Activated naive CD8-positive, alpha-beta T cell treated with anti-CD3 and anti-CD28 coated beads, Interleukin-2, amount 50 U/mL, for 16 hours (primary cell): ENCODE results near the gene TEFM.
"Not testable (repeated sequence)": the region's sequence is repeated elsewhere in the genome, so short reads cannot be mapped to it uniquely, and the experiment has no call there.

Experiments used
- DNase-seq: peaks from one replicate; pipeline ENCODE4 v3.0.0-alpha.2; 2020; ENCODE audit warnings: low read depth, low spot score

The TEFM gene

DNA sequence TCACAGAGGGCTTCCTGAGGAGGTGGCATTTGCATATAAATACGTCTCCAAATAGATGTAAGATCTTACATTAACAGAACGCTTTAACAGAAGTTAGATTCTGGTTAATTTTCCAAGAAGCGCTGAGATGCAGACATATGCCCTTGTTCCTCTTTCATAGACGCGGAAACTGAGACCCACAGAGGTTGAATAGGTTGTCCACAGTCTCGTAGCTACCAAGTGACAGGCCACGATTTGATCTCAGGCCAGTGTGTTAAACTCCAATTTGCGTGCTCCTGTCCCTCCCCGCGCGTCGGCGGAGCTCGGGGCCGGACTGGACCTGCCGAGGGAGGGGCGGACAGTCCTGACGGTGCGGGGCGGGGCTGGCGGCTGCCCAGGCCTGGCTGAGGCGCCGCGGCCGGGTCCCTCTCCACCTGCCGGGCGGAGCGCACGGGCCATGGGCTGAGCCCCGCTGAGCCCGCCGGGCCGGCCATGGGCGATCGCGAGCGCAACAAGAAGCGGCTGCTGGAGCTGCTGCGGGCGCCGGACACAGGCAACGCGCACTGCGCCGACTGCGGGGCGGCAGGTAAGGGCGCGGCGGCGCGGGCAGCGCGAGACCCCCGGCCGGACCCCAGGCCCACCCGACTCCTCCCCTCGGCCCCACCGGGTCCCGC, 15.6 kb upstream of the TEFM start, which contains the start of gene ADAP2:
ADAP2 (plus strand) TSS at position 402 of the 653 bp plus-strand sequence; CDS start at position 472, 70 bp downstream.
- DNase-seq: no peak

GRCh38 chr17:30920683-30921543, 14.9 kb upstream of the TEFM start:
- DNase-seq: no peak

GRCh38 chr17:30920282-30920681, 14.2 kb upstream of the TEFM start:
- no peak for DNase-seq

- no peak for DNase-seq
Observed at GRCh38 chr17:30917050-30917449, 11.0 kb upstream of the TEFM start.

DNA sequence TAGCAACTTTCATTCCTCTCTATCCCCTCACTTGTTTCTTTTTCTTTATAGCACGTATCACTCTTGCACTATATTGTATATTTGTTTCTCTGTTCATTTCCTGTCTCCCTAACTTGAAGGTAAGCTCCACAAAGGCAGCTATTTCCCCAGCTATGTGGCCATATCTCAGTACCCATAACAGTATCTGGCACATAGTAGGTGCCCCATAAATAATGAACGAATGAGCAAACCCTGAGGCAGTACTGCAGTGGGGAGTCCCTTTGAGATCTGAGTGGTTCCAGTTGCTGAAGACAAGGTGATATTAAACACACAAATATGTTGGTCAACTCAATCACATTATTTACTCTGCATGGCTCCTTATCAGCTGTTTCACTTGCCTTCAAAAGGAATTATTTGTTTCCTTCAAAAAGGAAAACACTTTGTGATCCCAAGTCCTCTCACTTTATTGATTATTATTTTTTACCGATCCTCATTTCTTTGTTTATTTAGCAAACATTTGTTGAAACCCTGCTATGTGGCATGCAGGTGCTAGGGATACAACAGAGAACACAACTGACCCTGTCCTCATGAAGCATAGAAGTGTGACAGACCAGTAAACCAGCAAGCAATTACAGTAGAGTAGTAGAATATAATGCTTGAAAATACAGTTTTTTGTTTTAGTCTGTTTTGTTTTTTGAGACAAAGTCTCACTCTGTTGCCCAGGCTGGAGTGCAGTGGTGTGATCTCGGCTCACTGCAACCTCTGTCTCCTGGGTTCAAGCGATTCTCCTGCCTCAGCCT, 10.0 kb upstream of the TEFM start:
- DNase-seq: no peak

DNA sequence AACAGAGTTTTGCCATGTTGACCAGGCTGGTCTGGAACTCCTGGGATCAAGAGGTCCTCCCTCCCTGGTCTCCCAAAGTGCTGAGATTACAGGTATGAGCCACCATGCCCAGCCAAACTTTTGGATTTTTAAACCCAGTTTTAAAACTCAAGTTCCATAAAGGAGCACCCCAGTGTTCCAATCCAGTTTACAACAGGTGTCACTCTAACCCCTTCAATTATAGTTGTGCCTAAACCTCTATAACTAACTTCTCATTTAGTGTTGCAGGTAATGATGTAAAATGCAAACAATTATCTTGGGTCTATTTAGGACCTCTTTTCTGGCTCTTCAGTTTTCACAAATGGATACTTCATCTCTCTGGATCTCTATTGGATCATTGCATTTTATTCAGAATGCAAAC, 7.9 kb upstream of the TEFM start:
- no peak for DNase-seq

GRCh38 chr17:30910151-30910550, 4.1 kb upstream of the TEFM start:
- not testable (repeated sequence) for DNase-seq

DNA sequence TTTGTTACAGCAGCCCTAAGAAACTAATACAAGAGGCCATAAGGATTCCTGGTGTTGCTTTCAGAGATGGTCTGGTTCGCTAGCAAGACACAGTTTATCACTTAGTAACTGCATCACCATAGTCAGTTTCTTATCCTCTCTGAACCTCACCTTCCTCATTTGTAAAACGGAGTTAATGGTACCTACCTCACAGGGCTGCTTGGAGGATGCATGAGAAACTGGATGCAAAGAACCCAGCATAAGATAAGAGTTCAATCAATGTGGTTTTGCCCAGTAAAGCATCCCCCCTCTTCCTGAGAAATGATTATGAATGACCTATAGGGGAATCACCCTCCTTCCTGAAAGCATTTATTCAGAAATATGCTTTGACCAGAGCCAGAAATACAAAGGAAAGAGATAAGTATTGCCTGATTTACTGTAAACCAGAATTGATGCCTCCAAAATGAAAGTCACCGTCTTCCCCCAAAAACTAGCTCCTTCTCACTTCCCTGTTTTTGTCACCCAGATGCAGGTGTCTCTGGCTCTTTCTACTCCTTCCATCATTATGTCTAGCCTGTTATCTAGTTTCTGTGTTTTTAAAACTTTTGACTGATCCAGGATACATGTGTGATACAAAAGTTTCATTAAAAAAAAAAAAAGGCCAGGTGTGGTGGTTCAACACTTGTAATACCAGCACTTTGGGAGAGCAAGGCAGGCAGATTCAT, 2.8 kb upstream of the TEFM start:
- no peak for DNase-seq

- no peak for DNase-seq
Observed at GRCh38 chr17:30905742-30906100, 317 bp downstream of the TEFM start.

GRCh38 chr17:30897311-30897710, 8.7 kb downstream of the TEFM start:
- no peak for DNase-seq

GRCh38 chr17:30894236-30894635, 11.8 kb downstream of the TEFM start:
- no peak for DNase-seq

DNA sequence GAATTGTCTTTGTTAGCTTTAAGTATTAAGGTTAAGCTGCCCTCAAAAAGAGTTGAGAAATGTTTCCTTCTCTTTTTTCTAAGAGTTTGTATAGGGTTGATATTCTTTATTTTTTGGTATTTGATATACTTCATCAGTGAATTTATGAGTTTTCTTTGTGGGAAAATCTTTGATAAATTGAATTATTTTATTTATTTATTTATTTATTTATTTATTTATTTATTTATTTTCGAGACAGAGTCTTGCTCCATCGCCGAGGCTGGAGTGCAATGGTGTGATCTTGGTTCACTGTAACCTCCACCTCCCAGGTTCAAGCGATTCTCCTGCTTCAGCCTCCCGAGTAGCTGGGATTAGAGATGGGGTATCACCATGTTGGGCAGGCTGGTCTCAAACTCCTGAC, 19.9 kb downstream of the TEFM start:
- DNase-seq: no peak

DNA sequence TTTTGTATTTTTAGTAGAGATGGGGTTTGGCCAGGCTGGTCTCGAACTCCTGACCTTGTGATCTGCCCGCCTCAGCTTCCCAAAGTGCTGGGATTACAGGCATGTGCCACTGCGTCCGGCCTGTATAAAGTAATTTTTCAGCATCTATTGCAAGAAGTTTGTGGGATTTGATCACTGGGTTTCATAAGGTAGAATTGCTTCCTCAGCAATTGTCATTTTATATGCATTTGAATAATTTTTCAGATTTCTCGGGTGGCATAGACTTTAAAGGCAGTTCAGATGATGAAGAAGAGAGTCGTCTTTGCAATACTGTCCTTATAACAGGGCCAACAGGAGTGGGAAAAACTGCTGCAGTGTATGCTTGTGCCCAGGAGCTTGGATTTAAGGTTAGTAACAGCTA, 37.0 kb downstream of the TEFM start:
- DNase-seq: no peak

- DNase-seq: no peak
Observed at GRCh38 chr17:30864636-30865035, 41.4 kb downstream of the TEFM start.

- no peak for DNase-seq
Observed at GRCh38 chr17:30858556-30859250, 47.3 kb downstream of the TEFM start.

GRCh38 chr17:30854146-30854545, 51.9 kb downstream of the TEFM start:
- DNase-seq: no peak
